Heart left ventricle (tissue), 13 donors: ENCODE data around the gene NPNT.

ENCODE experiments used
- CTCF ChIP-seq, 12 donors: fragments of 200-600 bp; sonication (generic) in 4 of 12; IDR thresholded peaks; one replicate each; pipeline versions ENCODE4 v1.5.0 to v1.8.0; 2018 to 2022; ENCODE audit warnings: antibody characterized with exemption in 12 of 12, mild to moderate bottlenecking in 5 of 12
- POLR2A ChIP-seq, 2 donors: fragments of 450-650 bp; IDR thresholded peaks; one replicate each; pipeline ENCODE4 v1.6.1; 2017; ENCODE audit warnings: antibody characterized with exemption in 2 of 2, mild to moderate bottlenecking in 2 of 2, moderate library complexity in 2 of 2
- donor health status: ischemic (EF 13 %, LVEDD 7.1; RV severe dilation, severe dysfunction).
- donor health status: DM: no; HTN: yes; CAD: no.
- donor health status: DM: no; HTN: no; CAD: no.
- donor health status: ischemic (EF 25% LVEDD 6.9; RV normal size, moderate dysfunction).
- donor health status: ischemic (EF 25% LVEDD 5.7; RV mildly dilated, moderate dysfunction).
- donor health status: ischemic (EF 35%, LVEDD 5.7; RV mildly dilated, moderate dysfunction).
- donor health status: nonischemic (EF 11% LVEDD 7.7; RV severe dilation, severe dysfunction).
- donor health status: DM: yes; HTN: yes; CAD: no.
- donor health status: PGD.
- donor health status: ischemic (EF 29% LVEDD 5.4; RV normal size, mild dysfunction).
- donor health status: nonischemic (EF 23%, LVEDD 6.1; RV moderate dilation, normal function).

- no peak for TF ChIP-seq POLR2A (IDR thresholded peaks at IDR 0.05)
- TF ChIP-seq CTCF (IDR thresholded peaks at IDR 0.05) = no peak
Measured at GRCh38 chr4:105851196-105851595, 44.1 kb upstream of the NPNT start.
